Astrocyte (in vitro differentiated cells and primary cell): ENCODE data around the gene NLGN1. TPM values are rescaled to one million over a fixed set of nuclear protein-coding genes. Genes with fewer than 3 reads are reported as not detected.

Experiments
- DNase-seq: peaks from one replicate; pipeline ENCODE4 v3.0.0-alpha.2; 2010; ENCODE audit warnings: low read depth
- FAIRE-seq: peaks from 2 replicates; lab custom pipeline; 2011; peaks lifted over from hg19 to GRCh38; lab: Jason Lieb, UNC
- H2AFZ ChIP-seq: 2 replicates; pipeline ENCODE4 v1.6.0; 2012; ENCODE audit warnings: low read depth, low read length, inconsistent platforms
- H3K27ac ChIP-seq: 2 replicates; pipeline ENCODE4 v1.5.1; 2011; ENCODE audit warnings: low read depth, low read length, inconsistent platforms
- H3K27me3 ChIP-seq: 2 replicates; pipeline ENCODE4 v1.6.0; 2011; ENCODE audit warnings: low read length, inconsistent platforms; ENCODE audit not compliant: insufficient read depth
- H3K36me3 ChIP-seq: 2 replicates; pipeline ENCODE4 v1.5.1; 2011; ENCODE audit warnings: low read length, inconsistent platforms; ENCODE audit not compliant: insufficient read depth
- H3K4me1 ChIP-seq: 2 replicates; pipeline ENCODE4 v1.5.1; 2011; ENCODE audit warnings: low read length, inconsistent platforms; ENCODE audit not compliant: insufficient read depth
- H3K4me2 ChIP-seq: 2 replicates; pipeline ENCODE4 v1.6.0; 2012; ENCODE audit warnings: low read length, inconsistent platforms
- H3K4me3 ChIP-seq: 2 replicates; pipeline ENCODE4 v1.5.1; 2011; ENCODE audit warnings: low read depth, mild to moderate bottlenecking, low read length, inconsistent platforms; ENCODE audit not compliant: insufficient read depth
- H3K79me2 ChIP-seq: 2 replicates; pipeline ENCODE4 v1.6.0; 2012; ENCODE audit warnings: mild to moderate bottlenecking, low read length, inconsistent platforms; ENCODE audit not compliant: insufficient read depth
- H3K9ac ChIP-seq: 2 replicates; pipeline ENCODE4 v1.6.0; 2012; ENCODE audit warnings: mild to moderate bottlenecking, low read length, inconsistent platforms
- H3K9me3 ChIP-seq: 2 replicates; pipeline ENCODE4 v1.5.1; 2012; ENCODE audit warnings: low read depth, mild to moderate bottlenecking, low read length, inconsistent platforms; ENCODE audit not compliant: insufficient read depth
- H4K20me1 ChIP-seq: 2 replicates; pipeline ENCODE4 v1.6.0; 2012; ENCODE audit warnings: low read length, inconsistent platforms; ENCODE audit not compliant: insufficient read depth
- H3K27ac Mint-ChIP-seq: one replicate; pipeline ENCODE4 v1.8.0; 2021; ENCODE audit warnings: mild to moderate bottlenecking, mixed read lengths; ENCODE audit not compliant: unreplicated experiment
- H3K27me3 Mint-ChIP-seq: one replicate; pipeline ENCODE4 v1.8.0; 2021; ENCODE audit warnings: low read depth, mixed read lengths; ENCODE audit not compliant: unreplicated experiment
- H3K36me3 Mint-ChIP-seq: one replicate; pipeline ENCODE4 v1.8.0; 2021; ENCODE audit warnings: low read depth, mixed read lengths; ENCODE audit not compliant: unreplicated experiment
- H3K4me1 Mint-ChIP-seq: one replicate; pipeline ENCODE4 v1.8.0; 2021; ENCODE audit warnings: low read depth, mixed read lengths; ENCODE audit not compliant: unreplicated experiment
- H3K4me3 Mint-ChIP-seq: one replicate; pipeline ENCODE4 v1.8.0; 2021; ENCODE audit warnings: mild to moderate bottlenecking, moderate library complexity, mixed read lengths; ENCODE audit not compliant: unreplicated experiment
- H3K9me3 Mint-ChIP-seq: one replicate; pipeline ENCODE4 v1.8.0; 2021; ENCODE audit warnings: mild to moderate bottlenecking, mixed read lengths; ENCODE audit not compliant: unreplicated experiment
- CTCF ChIP-seq: IDR thresholded peaks from 2 replicates; pipeline ENCODE4 v1.5.1; 2011; ENCODE audit warnings: low read depth, mild to moderate bottlenecking, inconsistent platforms, low read length, moderate library complexity; ENCODE audit not compliant: insufficient read depth
- EZH2 ChIP-seq: IDR thresholded peaks from 2 replicates; pipeline ENCODE4 v1.6.1; 2012; ENCODE audit warnings: mild to moderate bottlenecking, low read length, inconsistent platforms; ENCODE audit not compliant: insufficient read depth
- total RNA-seq: library from RNA; stranded (reverse); gene quantifications from 2 replicates; pipeline ENCODE4 v1.2.1, GENCODE V29; 2021

The NLGN1 gene
- total RNA-seq, 1 donor from 2014 or later: 1.2 TPM

GRCh38 chr3:173703771-173704170 is 306.2 kb downstream of the NLGN1 start:
- H3K9me3 Mint-ChIP-seq: no peaks in the 10 kb centered on the region
- FAIRE-seq (no peak), DNase-seq (no peak)
- TF ChIP-seq EZH2 (no peak), CTCF (no peak)
- H2AFZ ChIP-seq: no peak overlapping the region
- H3K4me2 ChIP-seq: no peak overlapping the region
- H3K9me3 ChIP-seq: no peaks in the 10 kb centered on the region
- H3K4me1 Mint-ChIP-seq: peaks cover 1% of the 10 kb centered on the region
- no peaks in the 10 kb centered on the region for H3K4me1 ChIP-seq
- no peaks in the 10 kb centered on the region for H3K27me3 ChIP-seq
- H3K79me2 ChIP-seq: no peaks in the 10 kb centered on the region
- no peak overlapping the region for H3K27ac ChIP-seq
- no peaks in the 10 kb centered on the region for H3K27me3 Mint-ChIP-seq
- H3K36me3 Mint-ChIP-seq: no peaks in the 10 kb centered on the region
- H3K4me3 ChIP-seq: no peak overlapping the region
- no peak overlapping the region for H3K9ac ChIP-seq
- H3K27ac Mint-ChIP-seq: no peak overlapping the region
- no peaks in the 10 kb centered on the region for H4K20me1 ChIP-seq
- no peak overlapping the region for H3K4me3 Mint-ChIP-seq
- H3K36me3 ChIP-seq: no peaks in the 10 kb centered on the region

- FAIRE-seq: no peak
- no peak overlapping the region for H3K4me3 Mint-ChIP-seq
- H3K27ac Mint-ChIP-seq: no peak overlapping the region
Measured at GRCh38 chr3:173706630-173707029, 309.1 kb downstream of the NLGN1 start.

More at GRCh38 chr3:173706630-173707029, 309.1 kb downstream of the NLGN1 start:
- Histone ChIP-seq H3K9ac (no peak overlapping the region), H3K4me2 (no peak overlapping the region), H4K20me1 (no peaks in the 10 kb centered on the region), H3K27ac (no peak overlapping the region), H3K36me3 (no peaks in the 10 kb centered on the region), H3K79me2 (no peaks in the 10 kb centered on the region), H3K9me3 (no peaks in the 10 kb centered on the region), H3K4me3 (no peak overlapping the region), H3K4me1 (no peaks in the 10 kb centered on the region), H2AFZ (no peak overlapping the region), H3K27me3 (no peaks in the 10 kb centered on the region)
- no peaks in the 10 kb centered on the region for H3K27me3 Mint-ChIP-seq
- no peak for DNase-seq
- TF ChIP-seq CTCF: no peak
- TF ChIP-seq EZH2: no peak
- no peaks in the 10 kb centered on the region for H3K9me3 Mint-ChIP-seq
- H3K36me3 Mint-ChIP-seq: no peaks in the 10 kb centered on the region
- no peaks in the 10 kb centered on the region for H3K4me1 Mint-ChIP-seq
